Stimulated activated CD8-positive, alpha-beta memory T cell treated with anti-CD3 and anti-CD28 coated beads, Interleukin-2, amount 100 ng/mL, for 1 hour (primary cell): ENCODE results near the gene CYP2E1.
"Not testable (repeated sequence)": the region's sequence is repeated elsewhere in the genome, so short reads cannot be mapped to it uniquely, and the experiment has no call there.

Source experiments
- DNase-seq, 2 donors: peaks; one replicate each; pipeline ENCODE4 v3.0.0-alpha.2; 2020; ENCODE audit warnings: low read depth in 2 of 2

Gene CYP2E1

DNA sequence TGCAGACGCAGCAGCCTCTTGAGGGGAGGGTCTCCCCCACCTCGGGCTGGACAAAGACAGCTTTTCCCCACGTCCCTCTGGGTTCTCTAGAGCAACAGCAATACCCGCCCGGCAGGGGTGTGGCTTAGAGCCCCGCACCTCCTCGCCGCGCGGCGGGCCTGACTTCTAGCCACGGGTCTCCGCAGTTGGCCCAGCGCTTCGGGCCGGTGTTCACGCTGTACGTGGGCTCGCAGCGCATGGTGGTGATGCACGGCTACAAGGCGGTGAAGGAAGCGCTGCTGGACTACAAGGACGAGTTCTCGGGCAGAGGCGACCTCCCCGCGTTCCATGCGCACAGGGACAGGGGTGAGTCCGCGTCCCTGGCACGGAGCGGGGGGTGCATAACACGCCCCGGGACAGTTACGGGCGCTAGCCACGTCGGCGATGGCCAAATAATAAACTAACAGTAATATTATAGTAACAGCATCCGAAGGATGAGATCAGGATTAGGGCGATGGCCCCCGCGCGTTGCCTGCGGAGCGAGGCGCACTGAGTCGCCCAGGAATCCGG is 1.2 kb downstream of the CYP2E1 start:
- no peak for DNase-seq

GRCh38 chr10:133528845-133529575 is 1.8 kb downstream of the CYP2E1 start:
- DNase-seq: no peak

DNA sequence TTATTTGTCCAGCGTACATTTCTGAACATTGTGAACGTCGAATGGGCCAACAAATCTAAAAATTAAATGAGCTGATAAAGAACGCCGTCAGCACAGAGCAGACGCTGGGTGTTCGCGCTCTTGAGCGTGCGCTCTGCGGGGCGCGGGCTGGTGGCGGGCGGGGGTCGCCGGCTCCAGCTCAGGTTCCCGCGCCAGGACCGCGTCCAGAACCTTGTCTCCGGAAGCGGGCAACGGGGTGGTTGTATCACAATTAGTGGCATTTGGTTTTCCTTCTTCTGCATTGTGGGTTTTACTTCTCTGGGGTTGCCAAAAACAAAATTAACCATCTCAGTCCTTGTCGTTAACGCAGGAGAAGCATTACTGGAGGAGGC is 2.4 kb downstream of the CYP2E1 start:
- no peak for DNase-seq

GRCh38 chr10:133530506-133530905 is 3.3 kb downstream of the CYP2E1 start:
- DNase-seq: no peak

DNA sequence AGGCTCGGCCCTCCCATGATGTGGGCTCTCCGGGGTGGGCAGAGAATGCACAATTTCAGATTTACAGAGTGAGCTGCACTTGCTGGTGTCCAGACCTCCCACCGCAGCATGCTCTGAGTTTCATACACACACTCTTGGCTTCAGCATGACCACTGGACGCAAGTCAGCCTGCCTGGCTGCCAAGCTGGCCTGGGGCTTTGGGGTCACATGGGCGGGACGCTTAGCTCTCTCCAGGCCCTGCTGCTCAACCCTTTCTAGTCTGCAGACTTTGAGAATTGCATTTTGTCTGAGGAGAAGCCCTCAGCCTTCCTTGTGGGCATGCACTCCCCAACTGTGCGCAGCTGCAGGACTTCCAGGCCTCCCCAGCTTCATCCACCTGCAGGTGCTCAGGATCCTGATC is 5.7 kb downstream of the CYP2E1 start:
- no peak for DNase-seq

GRCh38 chr10:133534417-133534816 is 7.3 kb downstream of the CYP2E1 start:
- DNase-seq: no peak

DNA sequence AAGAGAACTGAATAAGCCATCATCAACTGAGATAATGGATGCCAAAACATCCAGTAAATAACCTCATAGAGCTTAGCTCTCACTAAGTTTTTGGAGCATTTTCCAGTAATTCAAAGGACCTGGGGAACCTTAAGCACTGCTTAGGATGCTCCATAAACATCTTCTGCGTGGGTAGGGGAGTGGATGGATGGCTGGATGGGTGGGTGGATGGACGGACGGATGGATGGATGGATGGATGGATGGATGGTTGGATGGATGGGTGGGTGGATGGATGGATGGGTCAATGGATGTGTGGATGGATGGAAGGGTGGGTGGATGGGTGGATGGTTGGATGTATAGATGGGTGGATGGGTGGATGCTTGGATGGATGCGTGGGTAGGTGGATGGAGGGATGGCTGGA is 9.0 kb downstream of the CYP2E1 start:
- DNase-seq: no peak

- no peak for DNase-seq
These were observed 10.7 kb downstream of the CYP2E1 start for GRCh38 chr10:133537546-133538545.

GRCh38 chr10:133541441-133541975 is 14.3 kb downstream of the CYP2E1 start:
- DNase-seq: not testable (repeated sequence)

DNA sequence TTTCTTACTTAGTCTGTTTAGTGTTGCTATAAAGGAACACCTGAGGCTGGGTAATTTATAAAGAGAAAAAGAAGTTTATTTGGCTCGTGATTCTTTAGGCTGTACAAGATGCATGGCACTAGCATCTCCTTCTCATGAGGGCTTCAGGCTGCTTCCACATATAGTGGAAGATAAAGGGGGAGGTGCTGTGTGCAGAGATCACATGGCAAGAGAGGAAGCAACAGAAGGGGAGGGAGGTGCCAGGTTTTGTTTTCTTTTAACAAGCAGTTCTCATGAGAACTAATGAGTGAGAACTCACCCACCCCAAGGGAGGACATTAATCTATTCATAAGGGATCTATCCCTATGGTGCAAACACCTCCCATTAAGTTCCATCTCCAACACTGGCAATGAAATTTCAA is 17.3 kb downstream of the CYP2E1 start:
- DNase-seq: no peak

DNA sequence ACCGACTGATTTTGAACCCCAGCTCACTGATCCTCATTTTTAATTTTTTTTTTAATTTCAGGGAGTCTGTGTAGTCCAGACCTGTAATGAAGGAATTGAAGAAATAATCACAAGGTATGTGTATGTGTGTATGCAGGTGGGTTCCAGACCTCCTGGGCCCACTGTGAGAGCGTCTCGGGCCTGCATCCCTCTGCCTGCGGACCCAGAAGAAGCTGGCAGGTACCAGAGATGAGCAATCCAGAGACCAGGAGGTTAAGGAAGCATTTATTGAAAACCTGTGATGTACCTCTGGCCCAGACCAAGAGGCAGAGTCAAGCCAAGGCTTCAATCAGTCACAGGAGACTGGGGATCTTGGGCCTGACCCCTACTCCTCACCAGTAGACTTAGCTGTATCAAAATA is 27.4 kb downstream of the CYP2E1 start:
- DNase-seq: no peak

- DNase-seq: no peak
These were observed 28.4 kb downstream of the CYP2E1 start for GRCh38 chr10:133555521-133555920.

- DNase-seq: no peak
These were observed 30.2 kb downstream of the CYP2E1 start for GRCh38 chr10:133557381-133557780.

DNA sequence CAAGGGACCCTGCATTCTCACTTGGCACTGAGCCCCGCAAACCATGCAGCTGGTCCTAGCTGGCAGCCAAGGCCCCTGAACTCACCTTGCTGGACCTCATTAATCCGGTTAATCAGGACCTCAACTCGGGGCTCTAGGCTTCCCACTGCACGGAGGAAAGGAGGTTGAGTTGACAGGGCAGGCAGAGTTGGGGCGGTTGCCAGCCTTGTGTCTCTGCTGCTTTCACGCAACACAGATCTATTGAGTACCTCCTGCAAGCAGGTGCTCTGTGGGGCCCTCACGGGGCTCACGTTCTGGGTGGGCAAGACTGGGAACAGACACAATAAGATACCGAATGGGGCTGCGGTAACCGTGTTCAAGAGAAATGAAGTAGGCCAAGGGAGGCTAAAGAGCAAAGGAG is 32.1 kb downstream of the CYP2E1 start:
- DNase-seq: no peak

DNA sequence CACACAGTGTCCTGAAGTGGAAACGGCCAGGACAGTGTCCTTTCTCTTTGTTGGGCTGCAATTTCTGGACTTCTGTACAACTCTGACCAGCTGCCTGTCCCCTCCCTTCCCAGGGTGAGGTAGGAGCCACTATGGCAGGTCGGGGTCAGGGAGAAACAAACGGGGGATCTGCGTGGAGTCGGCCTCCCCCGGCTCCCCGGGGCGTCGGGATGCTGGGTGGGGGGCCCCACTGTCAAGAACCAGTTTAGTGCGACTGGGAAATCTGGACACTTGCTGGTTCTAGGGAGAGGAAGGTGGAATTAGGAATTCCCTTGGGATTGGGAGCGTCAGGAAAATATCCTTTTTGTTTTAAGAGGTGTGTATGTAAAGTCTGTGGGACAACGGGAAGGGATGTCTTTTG is 37.7 kb downstream of the CYP2E1 start:
- DNase-seq: no peak

- no peak for DNase-seq
These were observed 38.5 kb downstream of the CYP2E1 start, which contains the start of gene SYCE1 for GRCh38 chr10:133565441-133566294. Gene SYCE1, minus strand, starts transcription at chr10:133565583. Its CDS starts 54 bp downstream, at chr10:133565529.

DNA sequence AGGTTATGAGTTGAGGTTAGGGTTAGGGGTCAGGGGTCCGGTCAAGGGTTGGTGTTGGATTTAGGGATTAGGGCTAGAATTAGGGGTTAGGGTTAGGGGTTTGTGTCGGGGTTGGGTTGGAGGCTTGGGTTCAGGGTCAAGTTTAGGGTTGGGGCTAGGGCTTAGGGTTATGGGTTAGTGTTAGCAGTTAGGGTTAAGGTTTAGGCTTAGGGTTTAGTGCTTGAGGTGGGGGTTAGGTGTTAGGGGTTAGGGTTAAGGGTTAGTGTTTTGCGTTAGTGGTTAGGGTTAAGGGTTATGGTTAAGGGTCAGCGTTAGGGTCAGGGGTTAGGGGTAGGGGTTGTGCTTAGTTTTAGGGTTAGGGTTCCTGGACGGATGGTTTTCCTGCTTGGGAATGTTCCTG is 40.0 kb downstream of the CYP2E1 start:
- no peak for DNase-seq

GRCh38 chr10:133567609-133568286 is 40.6 kb downstream of the CYP2E1 start:
- no peak for DNase-seq

GRCh38 chr10:133568287-133568614 is 41.1 kb downstream of the CYP2E1 start:
- no peak for DNase-seq

GRCh38 chr10:133568831-133569527 is 41.8 kb downstream of the CYP2E1 start:
- DNase-seq: not testable (repeated sequence)
